DOHH2 (cell line): ENCODE measurements around the gene KLHL15.

Experiments
- EZH2phosphoT487 ChIP-seq: fragments of 200-600 bp; sonication (generic); IDR thresholded peaks from 2 replicates; pipeline ENCODE4 v1.6.1; 2017; ENCODE audit warnings: borderline replicate concordance, mild to moderate bottlenecking, antibody characterized with exemption, low read length, moderate library complexity, mixed read lengths
- TF ChIP-seq, protein P1 (sequence below): fragments of 200-600 bp; sonication (generic); IDR thresholded peaks from one replicate; pipeline ENCODE4 v1.5.1; 2014; ENCODE audit warnings: antibody characterized with exemption, mild to moderate bottlenecking, low read depth, low read length; ENCODE audit not compliant: poor library complexity, severe bottlenecking

DNA sequence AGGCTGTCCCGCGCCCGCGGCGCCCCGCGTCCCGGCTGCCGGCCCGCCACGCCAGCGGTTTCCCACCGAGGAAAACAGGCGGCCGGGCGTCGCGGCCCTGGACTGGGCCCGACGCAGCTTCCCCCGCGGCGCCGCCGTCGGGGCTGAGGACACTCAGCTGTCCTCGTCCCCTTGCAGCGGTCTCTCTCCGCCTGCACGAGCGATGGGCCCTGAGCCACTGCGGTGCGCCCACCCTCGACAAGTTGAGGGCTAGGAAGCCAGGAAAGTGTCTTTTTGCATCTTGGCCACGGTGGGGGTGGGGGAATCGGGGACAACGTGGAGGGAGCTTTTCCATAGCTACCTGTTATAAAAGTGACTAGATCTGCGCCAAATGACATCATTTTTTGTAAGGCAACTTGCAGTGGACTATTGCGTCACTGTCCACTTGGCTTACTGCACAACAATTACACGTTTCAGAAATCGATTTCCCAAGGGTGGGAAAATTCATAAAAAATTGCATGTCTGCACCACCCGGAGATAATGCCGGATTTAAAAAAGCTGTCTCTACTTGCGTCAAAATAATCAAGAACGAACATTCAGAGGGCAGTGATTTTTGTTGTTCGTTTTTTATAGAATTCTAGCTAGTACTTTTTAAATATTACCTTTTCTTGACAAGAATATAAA lies 1.1 kb downstream of the KLHL15 start:
- TF ChIP-seq, protein P1, sequence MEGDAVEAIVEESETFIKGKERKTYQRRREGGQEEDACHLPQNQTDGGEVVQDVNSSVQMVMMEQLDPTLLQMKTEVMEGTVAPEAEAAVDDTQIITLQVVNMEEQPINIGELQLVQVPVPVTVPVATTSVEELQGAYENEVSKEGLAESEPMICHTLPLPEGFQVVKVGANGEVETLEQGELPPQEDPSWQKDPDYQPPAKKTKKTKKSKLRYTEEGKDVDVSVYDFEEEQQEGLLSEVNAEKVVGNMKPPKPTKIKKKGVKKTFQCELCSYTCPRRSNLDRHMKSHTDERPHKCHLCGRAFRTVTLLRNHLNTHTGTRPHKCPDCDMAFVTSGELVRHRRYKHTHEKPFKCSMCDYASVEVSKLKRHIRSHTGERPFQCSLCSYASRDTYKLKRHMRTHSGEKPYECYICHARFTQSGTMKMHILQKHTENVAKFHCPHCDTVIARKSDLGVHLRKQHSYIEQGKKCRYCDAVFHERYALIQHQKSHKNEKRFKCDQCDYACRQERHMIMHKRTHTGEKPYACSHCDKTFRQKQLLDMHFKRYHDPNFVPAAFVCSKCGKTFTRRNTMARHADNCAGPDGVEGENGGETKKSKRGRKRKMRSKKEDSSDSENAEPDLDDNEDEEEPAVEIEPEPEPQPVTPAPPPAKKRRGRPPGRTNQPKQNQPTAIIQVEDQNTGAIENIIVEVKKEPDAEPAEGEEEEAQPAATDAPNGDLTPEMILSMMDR = no peak
- TF ChIP-seq EZH2phosphoT487 = no peak
